NOMO-1 treated with DMSO at 0.1 percent for 48 hours (cell line): ENCODE results near the gene RFLNA.
"Not testable (repeated sequence)": the region's sequence is repeated elsewhere in the genome, so short reads cannot be mapped to it uniquely, and the experiment has no call there.

Source experiments
- DNase-seq: peaks from one replicate; lab custom pipeline; 2025; ENCODE audit not compliant: unreplicated experiment; lab: John Stamatoyannopoulos, UW

RFLNA gene

DNA sequence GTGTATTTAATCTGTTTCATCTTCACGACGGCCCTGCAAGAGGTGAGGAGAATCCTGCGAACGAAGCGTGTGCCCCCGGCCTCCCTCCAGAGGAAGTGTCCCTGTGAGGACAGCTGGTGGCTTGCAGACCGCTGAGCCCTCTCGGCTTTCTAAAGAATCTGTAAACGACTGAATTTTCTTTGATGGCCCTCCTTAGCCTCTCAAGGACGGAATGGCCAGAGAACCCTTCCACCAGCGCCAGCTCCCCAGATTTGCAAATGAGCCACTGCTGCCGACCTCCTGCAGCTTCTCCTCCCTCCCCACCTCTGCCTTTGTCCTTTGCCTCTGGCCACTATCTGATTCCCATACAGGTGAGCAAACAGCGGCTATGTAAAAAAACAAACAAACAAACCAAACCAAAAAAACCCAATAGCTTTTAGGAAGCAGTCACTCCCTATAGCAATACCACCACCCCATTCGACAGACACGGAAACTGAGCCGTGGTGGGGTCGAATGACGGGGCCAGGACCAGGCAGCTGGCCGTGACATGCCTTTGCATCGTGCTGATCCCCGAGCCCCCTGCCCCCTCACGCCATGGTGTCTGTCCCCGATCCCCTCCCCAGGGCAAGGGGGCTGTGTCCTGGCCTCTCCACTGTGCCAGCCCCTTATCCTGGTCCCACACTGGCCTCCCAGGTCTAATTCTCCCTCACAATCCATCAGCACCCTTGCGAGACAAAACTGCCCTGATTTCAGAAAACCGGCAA lies 23.6 kb downstream of the RFLNA start:
- no peak for DNase-seq

DNA sequence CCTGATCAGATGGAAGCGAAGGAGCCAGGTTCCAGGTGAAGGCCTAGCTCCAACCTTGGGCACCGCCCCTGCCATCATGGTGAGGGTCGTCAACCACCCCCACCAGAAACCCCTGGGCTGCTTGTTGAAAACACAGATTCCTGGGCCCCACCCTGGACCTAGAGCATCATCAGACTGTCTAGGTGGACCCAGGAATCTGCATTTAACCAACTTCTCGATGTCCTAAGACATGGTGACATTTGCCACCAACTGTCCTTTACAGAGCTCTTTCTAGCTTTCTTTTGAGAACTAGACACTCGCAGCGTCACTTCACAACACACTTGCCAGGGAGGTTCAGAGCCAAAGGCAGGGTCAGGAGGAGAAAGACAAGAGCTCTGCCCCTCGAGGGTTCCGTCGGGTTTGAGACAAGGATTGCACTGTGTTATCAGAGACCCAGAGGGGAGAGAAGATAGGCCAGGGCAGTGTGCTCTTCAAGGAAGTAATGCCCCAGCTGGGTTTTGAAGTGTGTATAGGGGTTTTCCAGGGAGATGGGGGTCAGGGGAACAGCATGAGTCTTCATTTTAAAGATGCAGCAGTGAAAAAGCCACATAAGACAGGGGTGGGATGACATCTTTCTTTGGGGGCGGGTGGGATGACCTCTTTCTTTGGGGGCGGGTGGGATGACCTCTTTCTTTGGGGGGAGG lies 24.6 kb downstream of the RFLNA start:
- no peak for DNase-seq

GRCh38 chr12:124321040-124321481 lies 26.2 kb downstream of the RFLNA start:
- peak; percentile 47 for DNase-seq

- no peak for DNase-seq
These were observed 26.8 kb downstream of the RFLNA start for GRCh38 chr12:124321556-124322270.

GRCh38 chr12:124322271-124322998 lies 27.5 kb downstream of the RFLNA start:
- no peak for DNase-seq

- not testable (repeated sequence) for DNase-seq
These were observed 28.1 kb downstream of the RFLNA start for GRCh38 chr12:124322999-124323328.

GRCh38 chr12:124323771-124324530 lies 29.1 kb downstream of the RFLNA start:
- DNase-seq = no peak

- DNase-seq = no peak
These were observed 30.2 kb downstream of the RFLNA start for GRCh38 chr12:124324803-124325705.

DNA sequence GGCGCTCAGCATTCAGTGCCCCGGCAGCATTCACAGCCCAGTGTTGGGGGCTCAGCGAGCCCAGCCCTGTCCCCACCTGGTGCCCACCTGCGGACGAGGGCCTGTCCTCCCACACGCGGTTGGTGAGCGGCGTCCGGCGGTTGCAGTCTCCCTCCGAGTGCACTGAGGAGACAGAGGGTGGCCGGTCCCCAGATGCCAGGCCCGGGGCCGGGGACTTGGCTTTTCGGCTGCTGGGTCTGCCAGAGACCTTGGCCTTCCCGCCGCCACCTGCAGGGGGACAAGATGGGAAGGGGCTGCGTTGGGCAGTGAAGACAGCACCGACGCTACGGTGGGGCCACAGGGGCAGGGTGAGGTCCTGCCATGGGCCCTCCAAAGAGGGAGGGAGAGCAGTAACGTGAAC lies 31.2 kb downstream of the RFLNA start:
- DNase-seq = no peak

- DNase-seq = no peak
These were observed 32.0 kb downstream of the RFLNA start for GRCh38 chr12:124326871-124327270.

- no peak for DNase-seq
These were observed 32.6 kb downstream of the RFLNA start for GRCh38 chr12:124327362-124328043.

GRCh38 chr12:124328116-124328515 lies 33.2 kb downstream of the RFLNA start:
- no peak for DNase-seq

DNA sequence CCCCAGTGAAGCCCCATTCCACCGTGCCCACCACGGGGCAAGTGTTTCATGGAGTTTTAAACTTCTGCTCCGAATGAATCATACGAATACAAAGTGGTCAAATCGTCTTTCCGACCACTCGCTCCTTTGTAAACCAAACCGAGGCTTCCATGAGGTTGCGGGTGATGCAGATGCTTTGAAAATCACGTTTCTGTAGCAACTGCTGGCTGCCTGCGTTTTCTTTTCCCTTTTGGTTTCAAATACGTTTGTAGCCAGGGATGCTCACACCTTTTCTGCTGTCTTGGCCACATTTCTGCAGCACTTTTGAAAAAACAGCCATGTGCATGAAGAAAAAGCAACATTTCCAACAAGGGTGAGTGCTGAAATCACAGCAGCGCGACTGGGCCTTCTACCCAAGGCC lies 33.7 kb downstream of the RFLNA start:
- no peak for DNase-seq

GRCh38 chr12:124332058-124332672 lies 37.3 kb downstream of the RFLNA start:
- DNase-seq = no peak

- no peak for DNase-seq
These were observed 38.0 kb downstream of the RFLNA start for GRCh38 chr12:124332900-124333299.

GRCh38 chr12:124333724-124334123 lies 38.8 kb downstream of the RFLNA start:
- no peak for DNase-seq

DNA sequence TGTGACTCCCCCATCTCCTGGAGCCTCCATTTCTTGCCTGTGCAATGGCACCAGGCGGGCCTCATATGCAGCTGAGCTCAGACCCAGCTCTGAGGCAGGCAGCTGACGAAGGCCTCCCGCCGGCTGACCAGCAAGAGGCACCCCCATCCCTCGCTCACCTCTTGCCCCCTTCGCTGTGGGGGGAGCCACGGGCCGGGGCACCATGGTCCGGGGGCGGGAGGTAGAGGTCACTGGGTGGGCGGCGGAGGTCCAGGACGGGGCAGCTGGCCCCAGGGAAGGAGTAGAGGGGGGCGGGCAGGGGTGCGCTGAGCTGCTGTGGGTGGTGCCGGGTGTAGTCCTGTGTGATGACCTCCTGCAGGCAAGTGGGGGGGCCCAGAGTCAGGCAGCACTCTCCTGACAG lies 39.4 kb downstream of the RFLNA start:
- DNase-seq = no peak

DNA sequence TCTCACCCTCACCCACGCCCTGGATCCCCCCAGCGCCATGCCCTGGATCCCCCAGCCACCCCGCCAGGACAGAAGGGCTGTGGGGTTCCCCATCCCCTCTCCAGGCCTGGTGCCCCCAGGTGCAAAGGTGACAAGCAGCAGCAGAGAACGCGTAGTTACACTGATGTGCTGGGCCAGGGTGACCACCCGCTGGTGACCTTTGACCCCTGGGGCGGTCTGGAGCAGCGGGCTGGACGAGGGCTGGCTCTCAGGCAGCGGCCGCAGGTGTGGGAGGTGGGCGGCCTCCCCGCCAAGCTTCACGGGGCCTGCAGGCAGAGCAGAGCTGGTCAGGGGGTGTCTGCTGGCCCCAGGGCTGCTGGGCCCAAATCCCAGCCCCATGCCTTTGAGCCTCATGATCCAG lies 40.1 kb downstream of the RFLNA start:
- DNase-seq = no peak
